Skeletal muscle satellite cell (primary cell): ENCODE measurements around the gene LRRK2.

Experiments
- H3K27me3 ChIP-seq: 2 replicates; pipeline ENCODE4 v1.7.0; 2013; ENCODE audit warnings: low read length; ENCODE audit not compliant: control insufficient read depth, insufficient read depth
- H3K36me3 ChIP-seq: 2 replicates; pipeline ENCODE4 v1.7.0; 2013; ENCODE audit warnings: mild to moderate bottlenecking, control low read depth, low read length; ENCODE audit not compliant: insufficient read depth
- H3K4me1 ChIP-seq: 2 replicates; pipeline ENCODE4 v1.7.0; 2013; ENCODE audit warnings: low read length; ENCODE audit not compliant: control insufficient read depth, insufficient read depth
- H3K4me2 ChIP-seq: 2 replicates; pipeline ENCODE4 v1.7.0; 2013; ENCODE audit warnings: mild to moderate bottlenecking, low read length
- H3K4me3 ChIP-seq: 2 replicates; pipeline ENCODE4 v1.7.0; 2013; ENCODE audit warnings: low read length
- H3K9ac ChIP-seq: 2 replicates; pipeline ENCODE4 v1.7.0; 2013; ENCODE audit warnings: mild to moderate bottlenecking, low read depth, low read length, moderate library complexity
- H3K9me3 ChIP-seq: replicated peaks from 2 replicates; pipeline ENCODE4 v1.7.0; 2013; ENCODE audit warnings: mild to moderate bottlenecking, control low read depth, low read length

LRRK2 gene

DNA sequence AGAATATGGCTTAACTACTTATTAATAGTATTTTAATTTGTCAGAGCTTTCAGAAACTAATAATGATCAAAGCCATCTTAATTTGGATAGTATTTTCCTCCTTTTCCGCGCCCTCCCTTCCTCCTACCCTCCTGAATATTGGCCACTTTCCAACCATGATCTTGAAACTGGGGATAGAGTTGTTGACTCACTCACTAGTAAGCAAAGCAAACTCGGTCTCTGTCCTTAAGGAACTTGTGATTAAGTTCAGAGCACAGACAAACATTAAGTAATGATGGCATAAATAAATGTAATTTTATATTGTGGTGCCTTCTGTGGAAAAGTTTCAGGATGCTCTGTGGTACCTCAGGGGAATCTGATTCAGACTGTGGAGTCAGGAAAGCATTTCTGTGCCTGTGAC, 75.7 kb downstream of the LRRK2 start:
- peaks cover 6% of the 10 kb centered on the region for H3K4me1 ChIP-seq
- no peak overlapping the region for H3K4me2 ChIP-seq
- no peaks in the 10 kb centered on the region for H3K27me3 ChIP-seq
- no peaks in the 10 kb centered on the region for H3K9me3 ChIP-seq
- no peaks in the 10 kb centered on the region for H3K36me3 ChIP-seq
- no peak overlapping the region for H3K9ac ChIP-seq
- no peak overlapping the region for H3K4me3 ChIP-seq

DNA sequence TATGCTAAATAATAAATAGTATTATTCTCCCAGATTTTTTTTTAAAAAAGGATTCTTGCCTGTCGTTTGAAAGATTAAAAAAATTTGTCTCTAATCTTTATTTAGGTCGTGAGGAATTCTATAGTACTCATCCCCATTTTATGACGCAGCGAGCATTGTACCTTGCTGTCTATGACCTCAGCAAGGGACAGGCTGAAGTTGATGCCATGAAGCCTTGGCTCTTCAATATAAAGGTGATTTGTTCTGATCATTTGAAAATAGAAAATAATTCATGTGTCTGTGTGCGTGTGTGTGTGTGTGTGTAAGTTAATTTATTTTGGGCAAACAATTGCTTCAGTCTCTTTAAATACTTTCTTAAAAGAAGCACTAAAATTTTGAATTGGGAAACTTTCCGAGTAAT, 84.2 kb downstream of the LRRK2 start:
- Histone ChIP-seq H3K27me3 (no peaks in the 10 kb centered on the region), H3K9ac (no peak overlapping the region), H3K36me3 (no peaks in the 10 kb centered on the region), H3K4me2 (no peak overlapping the region), H3K4me3 (no peak overlapping the region), H3K9me3 (no peaks in the 10 kb centered on the region), H3K4me1 (no peaks in the 10 kb centered on the region)

GRCh38 chr12:40310211-40310610, 85.4 kb downstream of the LRRK2 start:
- no peaks in the 10 kb centered on the region for H3K4me1 ChIP-seq
- H3K9me3 ChIP-seq = no peaks in the 10 kb centered on the region
- no peaks in the 10 kb centered on the region for H3K36me3 ChIP-seq
- no peak overlapping the region for H3K4me2 ChIP-seq
- no peaks in the 10 kb centered on the region for H3K27me3 ChIP-seq
- no peak overlapping the region for H3K4me3 ChIP-seq
- no peak overlapping the region for H3K9ac ChIP-seq

GRCh38 chr12:40312196-40312595, 87.4 kb downstream of the LRRK2 start:
- H3K9ac ChIP-seq = no peak overlapping the region
- no peaks in the 10 kb centered on the region for H3K27me3 ChIP-seq
- H3K36me3 ChIP-seq = no peaks in the 10 kb centered on the region

DNA sequence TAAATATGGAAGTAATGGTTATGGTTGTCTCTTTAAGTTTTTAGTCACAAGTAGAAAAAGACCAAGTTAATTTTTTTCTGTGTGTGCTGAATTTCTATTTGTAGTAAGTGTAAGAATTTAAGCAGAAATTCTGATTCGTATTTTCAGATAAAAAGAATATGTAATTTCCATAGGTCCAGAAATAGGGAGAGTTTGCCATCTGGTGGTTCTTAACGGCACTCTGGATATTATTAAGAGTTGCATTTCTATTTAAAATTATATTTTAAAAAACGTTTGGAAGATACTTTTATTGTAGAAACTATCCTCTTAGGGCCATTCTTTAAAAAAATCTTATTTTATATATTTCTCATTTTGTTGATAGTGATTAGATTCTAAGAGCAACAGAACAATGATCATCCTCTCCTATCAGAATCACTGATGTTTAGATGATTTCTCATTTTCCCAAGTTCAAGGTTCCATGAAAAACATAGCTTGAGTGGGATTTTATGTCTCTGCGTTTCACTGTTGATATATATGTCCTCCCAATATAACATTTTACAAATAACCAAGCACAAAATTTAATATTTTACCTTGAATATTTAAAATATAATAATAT, 88.3 kb downstream of the LRRK2 start:
- no peak overlapping the region for H3K9ac ChIP-seq
- no peak overlapping the region for H3K4me3 ChIP-seq
- no peaks in the 10 kb centered on the region for H3K36me3 ChIP-seq
- no peak overlapping the region for H3K4me2 ChIP-seq
- H3K4me1 ChIP-seq = no peaks in the 10 kb centered on the region
- no peaks in the 10 kb centered on the region for H3K9me3 ChIP-seq
- no peaks in the 10 kb centered on the region for H3K27me3 ChIP-seq

More at GRCh38 chr12:40312196-40312595, 87.4 kb downstream of the LRRK2 start:
- no peaks in the 10 kb centered on the region for H3K9me3 ChIP-seq
- H3K4me1 ChIP-seq = no peaks in the 10 kb centered on the region
- no peak overlapping the region for H3K4me2 ChIP-seq
- H3K4me3 ChIP-seq = no peak overlapping the region

DNA sequence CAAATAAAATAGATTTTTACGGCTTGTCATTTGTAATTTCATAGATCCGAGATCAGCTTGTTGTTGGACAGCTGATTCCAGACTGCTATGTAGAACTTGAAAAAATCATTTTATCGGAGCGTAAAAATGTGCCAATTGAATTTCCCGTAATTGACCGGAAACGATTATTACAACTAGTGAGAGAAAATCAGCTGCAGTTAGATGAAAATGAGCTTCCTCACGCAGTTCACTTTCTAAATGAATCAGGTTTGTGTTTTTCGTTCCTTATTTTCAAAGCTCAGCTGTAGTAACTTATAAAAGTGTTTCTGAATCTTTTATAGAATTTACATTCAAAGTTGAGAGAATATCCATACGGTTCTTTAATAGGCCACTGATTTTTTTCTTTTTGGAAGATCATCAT, 89.1 kb downstream of the LRRK2 start:
- Histone ChIP-seq H3K4me3 (no peak overlapping the region), H3K9ac (no peak overlapping the region), H3K36me3 (no peaks in the 10 kb centered on the region), H3K27me3 (no peaks in the 10 kb centered on the region), H3K4me1 (no peaks in the 10 kb centered on the region), H3K9me3 (no peaks in the 10 kb centered on the region), H3K4me2 (peak overlapping the region; percentile 33)

DNA sequence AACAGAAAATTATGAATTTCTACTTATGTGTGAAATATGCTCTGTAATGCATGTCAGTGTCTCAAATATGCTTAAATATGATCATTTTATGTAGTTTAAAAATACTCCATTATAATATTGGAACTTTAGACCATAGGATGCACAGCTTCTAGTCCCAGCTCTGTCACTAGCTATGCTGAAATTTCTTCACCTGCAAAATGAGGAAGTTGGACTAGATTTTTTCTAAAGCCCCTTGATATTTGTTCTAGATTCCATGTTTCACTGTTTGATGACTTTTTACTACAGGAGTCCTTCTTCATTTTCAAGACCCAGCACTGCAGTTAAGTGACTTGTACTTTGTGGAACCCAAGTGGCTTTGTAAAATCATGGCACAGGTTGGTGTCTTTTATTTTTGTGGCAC, 90.1 kb downstream of the LRRK2 start:
- H3K4me2 ChIP-seq = no peak overlapping the region
- H3K27me3 ChIP-seq = no peaks in the 10 kb centered on the region
- H3K4me3 ChIP-seq = no peak overlapping the region
- no peaks in the 10 kb centered on the region for H3K36me3 ChIP-seq
- H3K4me1 ChIP-seq = no peaks in the 10 kb centered on the region
- H3K9me3 ChIP-seq = no peaks in the 10 kb centered on the region
- H3K9ac ChIP-seq = no peak overlapping the region

- Histone ChIP-seq H3K4me2 (no peak overlapping the region), H3K36me3 (no peaks in the 10 kb centered on the region), H3K9me3 (no peaks in the 10 kb centered on the region), H3K27me3 (no peaks in the 10 kb centered on the region), H3K4me3 (no peak overlapping the region), H3K4me1 (no peaks in the 10 kb centered on the region), H3K9ac (no peak overlapping the region)
Measured at GRCh38 chr12:40315375-40315774, 90.6 kb downstream of the LRRK2 start.

GRCh38 chr12:40324261-40324660, 99.5 kb downstream of the LRRK2 start:
- no peaks in the 10 kb centered on the region for H3K4me1 ChIP-seq
- no peaks in the 10 kb centered on the region for H3K9me3 ChIP-seq
- no peak overlapping the region for H3K4me2 ChIP-seq
- H3K36me3 ChIP-seq = no peaks in the 10 kb centered on the region
- no peaks in the 10 kb centered on the region for H3K27me3 ChIP-seq
- no peak overlapping the region for H3K4me3 ChIP-seq
- H3K9ac ChIP-seq = no peak overlapping the region

- Histone ChIP-seq H3K9me3 (no peaks in the 10 kb centered on the region), H3K4me2 (no peak overlapping the region), H3K36me3 (no peaks in the 10 kb centered on the region), H3K27me3 (no peaks in the 10 kb centered on the region), H3K9ac (no peak overlapping the region), H3K4me1 (no peaks in the 10 kb centered on the region), H3K4me3 (no peak overlapping the region)
Measured at GRCh38 chr12:40325349-40325960, 100.7 kb downstream of the LRRK2 start.

GRCh38 chr12:40327535-40327934, 102.7 kb downstream of the LRRK2 start:
- Histone ChIP-seq H3K27me3 (no peaks in the 10 kb centered on the region), H3K36me3 (no peaks in the 10 kb centered on the region), H3K4me2 (no peak overlapping the region), H3K9ac (no peak overlapping the region), H3K9me3 (no peaks in the 10 kb centered on the region), H3K4me3 (no peak overlapping the region), H3K4me1 (no peaks in the 10 kb centered on the region)

- Histone ChIP-seq H3K4me2 (no peak overlapping the region), H3K36me3 (no peaks in the 10 kb centered on the region), H3K4me1 (no peaks in the 10 kb centered on the region), H3K9ac (no peak overlapping the region), H3K27me3 (no peaks in the 10 kb centered on the region), H3K4me3 (no peak overlapping the region), H3K9me3 (no peaks in the 10 kb centered on the region)
Measured at GRCh38 chr12:40330180-40330579, 105.4 kb downstream of the LRRK2 start.
